HG02759 (cell line): ENCODE data around the gene FKBP2.

Experiments used
- ATAC-seq: cut with Tn5 transposase; IDR thresholded peaks from one replicate; pipeline ENCODE4 v1.9.1; 2021; ENCODE audit warnings: mild to moderate bottlenecking, moderate library complexity; ENCODE audit not compliant: unreplicated experiment

FKBP2 gene

DNA sequence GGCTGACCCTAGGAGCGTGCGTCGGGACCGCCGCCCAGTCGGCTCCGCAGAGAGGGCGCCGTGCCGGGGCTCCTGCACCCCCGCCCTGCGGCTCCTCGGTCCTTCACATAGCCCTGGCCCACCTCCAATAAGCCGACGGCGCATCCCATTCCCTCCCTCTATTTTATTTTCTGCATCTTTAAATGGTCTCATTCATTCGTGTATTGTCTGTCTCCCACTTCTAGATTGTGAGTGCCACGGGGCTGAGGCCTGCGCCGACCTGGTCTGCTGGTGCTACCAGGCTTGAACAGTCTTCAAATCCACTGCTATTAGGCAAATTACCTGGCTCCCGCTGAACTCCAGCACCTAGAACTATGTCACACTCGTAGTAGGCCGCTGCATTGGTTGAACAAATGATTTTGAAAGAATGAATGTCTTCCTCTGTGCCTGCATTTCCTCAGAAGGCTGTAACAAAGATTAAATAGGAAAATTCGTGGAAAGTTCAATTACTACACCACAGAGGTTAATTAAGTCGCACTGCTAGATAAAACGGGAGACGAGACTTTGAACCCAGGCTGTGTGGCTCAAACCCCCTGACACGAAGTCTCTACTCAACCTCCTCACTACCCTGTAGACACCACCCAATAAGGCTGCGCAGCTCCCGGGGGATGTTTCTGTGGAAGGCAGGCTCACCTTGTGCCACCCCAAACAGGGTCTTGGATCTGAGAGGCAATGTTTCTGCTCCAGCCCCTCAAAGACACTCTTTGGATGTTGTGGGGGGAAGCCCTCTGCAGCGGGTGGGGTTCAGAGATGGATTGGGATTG, 7.0 kb downstream of the FKBP2 start:
- ATAC-seq, result no peak

DNA sequence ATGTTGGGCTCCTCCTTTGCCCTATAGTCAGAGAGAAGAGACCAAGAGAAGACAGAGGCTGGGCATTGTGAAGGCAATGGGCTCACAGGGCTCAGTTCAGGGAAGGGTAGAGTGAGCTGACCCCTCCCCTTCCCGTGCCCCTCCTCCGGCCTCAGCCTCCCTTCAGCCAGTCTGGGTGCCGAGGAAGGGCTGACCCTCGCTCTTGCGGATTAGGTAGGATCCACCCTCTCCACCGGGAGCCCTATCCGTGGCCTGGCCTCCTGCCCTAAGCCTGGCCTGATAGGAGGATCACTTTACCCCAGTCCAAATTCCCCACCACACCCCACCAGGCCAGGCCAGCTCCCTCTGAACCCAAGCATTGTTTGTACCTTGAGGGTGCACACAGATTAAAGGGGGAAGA, 7.7 kb downstream of the FKBP2 start:
- no peak for ATAC-seq

DNA sequence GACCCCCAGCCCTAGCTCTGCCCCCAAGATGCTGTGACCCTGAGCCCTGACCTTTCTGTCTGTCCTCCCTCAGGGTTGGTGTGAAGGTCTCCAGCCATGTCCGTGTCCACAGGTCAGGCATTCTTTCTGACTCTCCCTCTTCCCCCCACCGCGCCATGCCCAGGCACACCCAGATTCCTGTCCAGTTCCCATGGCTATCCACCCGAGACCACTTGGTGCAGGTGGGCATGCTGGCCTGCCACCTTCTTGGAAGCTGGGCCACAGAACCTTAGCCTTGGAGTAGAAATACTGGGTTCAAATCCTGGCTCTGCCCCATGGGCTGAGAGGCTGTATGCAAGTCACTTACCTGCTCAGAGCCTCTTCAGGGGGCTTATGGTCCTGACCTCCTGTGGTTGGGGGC, 8.1 kb downstream of the FKBP2 start:
- ATAC-seq, result no peak

DNA sequence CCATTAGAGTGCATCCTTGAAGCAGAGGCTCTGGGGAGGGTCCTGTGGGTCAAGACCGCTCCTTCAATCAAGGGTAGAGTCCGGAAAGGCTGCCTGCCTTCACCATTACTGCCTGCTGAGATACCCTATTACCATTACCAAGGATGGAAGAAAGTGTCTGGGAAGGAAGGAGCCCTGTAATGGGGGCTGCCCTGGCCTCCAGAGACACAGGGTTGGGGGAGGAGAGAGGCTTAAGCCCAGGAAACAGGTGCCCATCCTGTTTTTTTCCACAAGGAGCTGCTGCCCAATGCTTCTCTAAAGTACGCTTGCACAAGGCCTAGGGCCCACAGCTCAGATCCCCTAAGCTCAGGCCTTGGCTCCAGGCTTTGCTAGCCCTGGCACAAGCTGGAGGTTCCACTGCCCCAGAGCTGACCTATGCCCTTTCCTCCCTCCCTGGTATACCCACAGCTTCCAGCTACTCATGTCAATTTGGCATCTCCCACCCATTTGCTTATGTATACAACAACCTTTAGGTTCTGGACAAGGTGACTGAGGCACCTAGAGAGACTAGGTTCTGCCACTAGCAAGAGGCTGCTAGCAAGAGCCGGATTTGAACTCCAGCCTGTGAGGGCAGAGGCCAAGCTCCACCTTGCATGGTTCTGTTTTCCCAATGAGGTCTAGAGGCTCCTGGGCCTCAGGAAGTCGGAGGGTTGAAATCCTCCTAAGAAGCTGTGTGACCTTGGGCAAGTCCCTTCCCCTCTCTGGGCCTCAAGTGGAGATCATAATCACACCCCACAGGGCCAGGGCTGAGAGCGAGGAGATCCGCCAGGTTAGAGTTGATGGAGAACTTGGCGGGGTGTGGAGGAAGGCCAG, 8.9 kb downstream of the FKBP2 start:
- no peak for ATAC-seq

DNA sequence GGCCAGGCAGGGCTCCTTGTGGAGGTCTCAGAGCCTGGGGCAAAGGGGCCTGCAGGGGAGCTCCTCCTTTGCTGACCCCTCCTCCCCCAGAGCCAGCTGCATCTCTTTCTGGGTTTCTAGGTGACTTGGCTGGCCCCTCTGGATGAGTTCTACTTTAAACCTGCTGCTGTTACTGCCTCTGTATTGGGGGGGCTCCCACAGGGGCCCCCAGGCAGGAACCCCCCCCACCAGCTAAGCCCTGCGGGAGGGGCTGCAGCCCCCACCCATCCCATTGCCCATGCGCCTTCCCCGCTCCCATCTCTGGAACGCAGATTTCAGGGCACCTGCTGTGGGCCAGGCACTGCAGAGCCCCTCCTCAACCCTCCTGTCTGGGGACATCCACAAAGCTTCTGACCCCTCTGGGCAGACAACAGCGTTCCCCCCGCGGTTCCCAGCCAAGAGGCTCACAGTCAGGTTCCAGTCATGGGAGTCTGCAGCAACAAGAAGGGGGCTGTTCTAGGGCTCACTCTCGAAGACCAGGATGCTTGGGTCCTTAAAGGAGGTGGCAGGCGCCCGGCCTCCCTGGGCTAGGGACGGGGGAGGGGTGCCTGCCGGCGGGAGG, 9.6 kb downstream of the FKBP2 start:
- no peak for ATAC-seq

DNA sequence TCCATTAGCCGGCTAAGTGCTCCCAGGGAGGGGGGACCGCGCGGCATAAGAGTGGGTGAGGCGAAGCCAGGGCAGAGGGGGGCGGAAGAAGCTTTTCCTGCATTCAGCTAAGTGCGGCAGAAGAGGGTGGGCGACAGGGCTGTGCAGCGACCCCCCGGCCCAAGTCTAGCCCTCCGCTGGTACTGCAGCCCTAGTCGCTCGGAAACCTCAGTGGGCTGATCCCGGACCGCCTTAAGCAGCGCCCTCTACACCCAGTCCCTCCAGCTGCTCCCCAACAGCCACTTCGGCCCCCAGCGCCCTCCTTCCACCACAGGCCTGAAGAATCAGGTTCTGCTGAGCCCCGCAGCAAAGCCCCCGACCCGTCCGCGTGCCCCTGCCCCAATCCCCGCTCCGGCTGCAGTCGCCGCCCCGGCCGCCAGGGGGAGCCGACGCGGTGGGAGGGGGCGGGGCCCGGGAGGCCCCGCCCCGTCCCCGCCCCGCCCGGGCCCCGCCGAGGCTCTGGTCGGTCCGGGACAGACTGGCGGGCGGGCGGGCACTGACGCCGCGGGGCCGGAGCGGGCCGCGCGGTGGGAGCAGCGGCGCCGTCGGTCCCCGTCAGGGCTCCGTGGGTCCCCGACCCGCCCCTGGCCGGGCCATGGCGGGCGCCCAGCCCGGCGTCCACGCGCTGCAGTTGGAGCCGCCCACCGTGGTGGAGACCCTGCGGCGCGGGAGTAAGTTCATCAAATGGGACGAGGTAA, 10.3 kb downstream of the FKBP2 start, which contains the start of gene PLCB3:
Gene PLCB3 (plus strand): TSS at position 515 of the 737 bp plus-strand sequence. CDS start 120 bp downstream, at position 635.
- peak; percentile 44 for ATAC-seq

DNA sequence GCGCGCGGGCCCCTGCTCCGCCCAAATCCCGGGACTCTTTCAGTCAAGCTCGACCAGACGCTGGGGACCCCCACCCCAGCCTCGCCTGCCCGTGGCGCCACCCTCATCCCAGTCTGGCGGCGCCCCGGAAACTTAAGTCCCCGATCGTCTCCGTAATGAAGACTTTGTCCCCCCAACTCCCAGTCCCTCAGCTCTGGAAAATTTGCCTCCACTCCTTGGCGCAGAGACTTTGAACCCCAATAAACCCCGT, 10.8 kb downstream of the FKBP2 start:
- ATAC-seq, result no peak

DNA sequence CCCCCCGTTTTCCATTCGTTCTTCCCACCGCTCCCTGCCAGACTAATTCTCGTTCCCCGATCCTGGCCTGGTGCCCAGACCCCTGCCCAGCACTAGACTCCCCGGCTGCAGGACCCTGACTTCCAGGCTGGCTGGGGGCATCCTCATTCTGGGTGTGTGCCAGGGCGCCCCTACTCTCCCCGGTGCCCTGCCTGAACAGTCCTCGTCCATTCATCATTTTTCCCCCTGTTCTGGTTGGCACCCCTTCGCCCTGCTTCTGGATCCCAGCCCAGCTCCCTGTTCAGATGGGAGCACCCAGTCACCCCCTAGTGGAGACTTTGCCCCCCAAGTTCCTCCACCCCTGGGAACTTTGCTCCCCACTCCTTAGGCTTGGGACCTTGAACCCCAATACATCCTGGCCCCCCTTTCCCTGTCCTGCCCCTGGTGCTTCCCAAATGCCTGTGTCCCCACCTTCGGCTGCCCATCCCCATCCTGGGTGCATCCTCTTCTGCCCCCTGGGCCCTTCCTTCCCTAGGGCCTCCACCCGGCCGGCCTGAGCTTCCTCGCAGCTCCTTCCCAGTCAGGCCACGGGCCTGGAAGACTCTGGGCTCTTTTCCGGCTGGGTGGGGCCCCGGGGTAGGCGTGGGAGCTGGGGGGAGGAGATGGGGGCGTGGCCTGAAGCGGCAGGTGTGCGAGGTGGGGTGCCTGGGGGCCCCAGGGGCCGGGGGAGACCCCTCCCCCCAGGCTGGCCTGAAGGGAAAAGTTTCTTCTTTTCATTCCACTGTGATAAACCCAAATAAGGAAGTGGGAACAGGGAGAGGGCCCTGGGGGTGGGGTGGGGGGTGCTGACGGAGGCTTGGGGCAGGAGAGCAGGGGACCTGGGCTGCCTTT, 11.3 kb downstream of the FKBP2 start:
- no peak for ATAC-seq

DNA sequence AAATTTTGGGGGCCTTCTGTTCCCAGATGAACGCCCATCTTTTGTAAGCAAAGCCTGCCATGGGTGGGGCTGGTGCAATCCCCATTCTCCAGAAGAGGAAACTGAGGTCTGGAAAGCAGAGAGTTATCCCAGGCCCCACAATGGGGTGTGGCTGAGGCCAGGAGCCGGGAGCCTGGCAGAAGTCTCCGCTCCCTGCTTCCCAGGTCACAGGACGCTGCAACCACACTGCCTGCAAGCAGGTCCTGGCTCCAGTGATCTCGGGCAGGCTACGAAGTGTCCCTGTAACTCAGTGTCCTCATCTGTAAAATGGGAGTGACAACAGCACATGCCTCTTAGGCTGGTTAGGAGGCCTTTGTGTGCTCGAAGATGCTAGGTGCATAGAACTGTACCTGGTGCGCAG, 12.1 kb downstream of the FKBP2 start:
- no peak for ATAC-seq

DNA sequence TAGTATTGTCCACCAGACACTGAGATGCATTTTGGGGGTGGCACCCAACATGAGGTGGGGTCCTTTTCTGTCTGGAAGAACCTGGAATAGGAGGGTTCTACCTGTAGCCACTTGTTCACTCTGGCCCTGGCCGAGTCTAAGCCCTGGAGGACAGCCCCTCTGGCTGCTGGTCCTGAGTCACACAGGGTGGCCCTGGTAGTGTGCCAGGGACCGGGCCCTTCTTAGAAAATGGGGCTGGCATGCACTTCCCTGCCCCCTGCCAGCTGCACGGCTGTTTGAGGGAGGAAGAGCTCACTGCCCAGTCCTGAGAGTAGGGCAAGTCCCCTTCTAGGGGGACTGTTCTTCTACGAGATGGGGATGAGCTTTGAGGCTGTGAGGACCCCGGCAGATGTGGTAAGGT, 12.6 kb downstream of the FKBP2 start:
- no peak for ATAC-seq

DNA sequence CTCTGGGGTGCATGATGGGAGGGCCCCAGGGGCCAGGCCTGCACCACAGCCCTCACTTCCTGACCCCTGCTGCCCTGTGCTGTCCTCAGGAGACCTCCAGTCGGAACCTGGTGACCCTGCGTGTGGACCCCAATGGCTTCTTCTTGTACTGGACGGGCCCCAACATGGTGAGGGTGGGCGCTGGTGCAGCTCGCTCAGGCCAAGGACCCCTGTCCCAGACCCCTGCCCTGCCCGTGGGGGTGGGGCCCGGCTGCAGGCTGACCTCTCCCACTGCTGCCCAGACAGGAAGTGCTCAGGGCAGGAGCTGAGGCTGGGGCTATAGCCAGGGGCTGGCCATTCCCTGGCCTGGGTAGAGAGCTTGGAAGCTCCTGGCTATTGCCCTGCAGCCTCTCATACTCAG, 13.4 kb downstream of the FKBP2 start:
- ATAC-seq, result no peak

DNA sequence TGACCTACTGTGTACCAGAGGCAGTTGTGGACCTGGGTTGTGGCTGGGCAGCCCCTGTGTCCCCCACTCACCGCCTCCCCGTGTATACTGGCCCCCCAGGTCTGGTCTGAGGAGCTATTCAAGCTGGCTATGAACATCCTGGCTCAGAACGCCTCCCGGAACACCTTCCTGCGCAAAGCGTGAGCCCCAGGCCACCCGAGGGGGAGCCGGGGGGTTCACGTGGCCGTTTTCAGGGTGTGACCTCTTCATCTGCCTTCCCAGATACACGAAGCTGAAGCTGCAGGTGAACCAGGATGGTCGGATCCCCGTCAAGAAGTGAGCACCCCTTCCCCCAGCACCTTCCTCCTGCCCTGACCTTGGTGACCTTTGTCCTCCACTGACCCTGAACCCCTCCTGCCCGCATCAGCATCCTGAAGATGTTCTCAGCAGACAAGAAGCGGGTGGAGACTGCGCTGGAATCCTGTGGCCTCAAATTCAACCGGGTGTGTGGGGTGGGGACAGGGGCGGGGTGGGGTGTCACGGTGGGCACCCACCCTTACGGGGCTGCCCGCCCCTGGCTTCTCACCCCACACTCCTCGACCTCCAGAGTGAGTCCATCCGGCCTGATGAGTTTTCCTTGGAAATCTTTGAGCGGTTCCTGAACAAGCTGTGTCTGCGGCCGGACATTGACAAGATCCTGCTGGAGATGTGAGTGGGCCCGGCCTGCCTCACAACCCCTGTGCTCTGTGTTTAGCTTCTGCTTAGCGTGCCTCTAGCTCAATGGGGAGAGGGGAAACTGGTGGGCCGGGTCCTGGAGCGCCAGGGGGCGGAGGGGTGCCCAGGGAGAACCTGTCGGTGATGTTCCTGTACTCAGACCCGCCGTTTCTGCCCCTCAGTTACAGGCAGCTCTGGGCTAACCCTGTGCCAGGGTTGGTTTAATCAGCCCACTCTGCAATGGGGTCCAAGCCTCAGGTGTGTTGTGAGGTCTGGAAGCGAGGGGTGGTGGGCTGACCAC, 14.5 kb downstream of the FKBP2 start:
- no peak for ATAC-seq

DNA sequence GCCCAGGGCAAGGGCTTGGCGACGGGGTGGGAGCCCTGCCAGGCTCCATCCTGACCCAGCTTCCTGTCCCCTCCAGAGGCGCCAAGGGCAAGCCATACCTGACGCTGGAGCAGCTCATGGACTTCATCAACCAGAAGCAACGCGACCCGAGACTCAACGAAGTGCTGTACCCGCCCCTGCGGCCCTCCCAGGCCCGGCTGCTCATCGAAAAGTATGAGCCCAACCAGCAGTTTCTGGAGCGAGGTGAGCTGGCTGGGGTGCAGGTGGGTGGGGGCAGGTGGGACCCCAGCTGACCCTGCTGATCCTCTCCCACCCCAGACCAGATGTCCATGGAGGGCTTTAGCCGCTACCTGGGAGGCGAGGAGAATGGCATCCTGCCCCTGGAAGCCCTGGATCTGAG, 15.4 kb downstream of the FKBP2 start:
- no peak for ATAC-seq

DNA sequence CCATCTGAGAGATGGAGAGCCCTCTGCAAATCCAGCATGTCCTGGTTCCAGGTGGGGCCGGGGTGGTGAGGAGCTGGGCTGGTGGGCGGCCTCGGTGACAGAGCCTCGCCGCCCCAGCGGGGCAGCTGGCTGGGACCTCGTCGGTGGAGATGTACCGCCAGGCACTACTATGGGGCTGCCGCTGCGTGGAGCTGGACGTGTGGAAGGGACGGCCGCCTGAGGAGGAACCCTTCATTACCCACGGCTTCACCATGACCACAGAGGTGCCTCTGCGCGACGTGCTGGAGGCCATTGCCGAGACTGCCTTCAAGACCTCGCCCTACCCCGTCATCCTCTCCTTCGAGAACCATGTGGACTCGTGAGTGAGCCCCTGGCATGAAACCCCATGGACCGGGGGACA, 17.5 kb downstream of the FKBP2 start:
- no peak for ATAC-seq

DNA sequence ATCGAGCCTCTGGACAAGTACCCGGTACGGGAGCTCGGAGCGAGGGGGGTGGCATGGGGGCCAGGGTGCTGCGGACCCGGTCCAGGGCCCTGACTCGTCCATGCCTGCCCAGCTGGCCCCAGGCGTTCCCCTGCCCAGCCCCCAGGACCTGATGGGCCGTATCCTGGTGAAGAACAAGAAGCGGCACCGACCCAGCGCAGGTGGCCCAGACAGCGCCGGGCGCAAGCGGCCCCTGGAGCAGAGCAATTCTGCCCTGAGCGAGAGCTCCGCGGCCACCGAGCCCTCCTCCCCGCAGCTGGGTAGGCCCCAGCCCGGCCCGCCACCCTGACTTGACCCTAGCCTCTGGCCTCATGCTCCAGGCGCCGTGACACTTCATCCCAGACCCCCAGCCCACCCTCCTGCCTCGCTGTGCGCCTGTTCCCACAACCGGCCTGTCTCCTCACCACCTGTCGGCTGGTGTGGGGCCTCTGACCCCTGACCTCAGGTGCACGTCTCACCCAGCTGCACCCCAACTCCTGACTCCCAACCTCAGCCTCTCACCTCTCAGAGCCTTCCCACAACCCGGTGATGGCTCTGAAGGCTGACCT, 18.1 kb downstream of the FKBP2 start:
- no peak for ATAC-seq

DNA sequence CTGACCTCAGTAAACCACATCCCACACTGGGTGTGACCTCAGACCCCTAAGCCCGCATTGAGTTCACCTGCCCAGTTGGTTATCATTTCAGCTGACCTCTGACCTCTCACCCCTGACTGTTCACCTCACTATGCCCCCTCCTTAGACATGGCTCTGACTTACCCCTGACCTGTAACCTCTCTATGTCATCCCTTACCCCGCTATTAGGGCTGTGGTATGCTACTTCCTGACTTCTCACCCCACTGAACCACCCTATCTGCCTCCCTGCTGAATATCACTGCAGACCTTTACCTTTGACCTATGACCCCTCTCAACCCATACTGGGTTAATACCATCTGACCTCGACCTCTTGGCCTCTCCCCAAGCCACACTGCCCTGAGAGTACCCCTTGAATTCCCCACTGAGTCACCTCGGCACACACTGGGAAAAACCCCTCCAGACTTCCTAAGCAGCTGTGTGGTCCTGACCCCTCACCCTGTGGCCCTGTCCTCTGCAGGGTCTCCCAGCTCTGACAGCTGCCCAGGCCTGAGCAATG, 18.7 kb downstream of the FKBP2 start:
- ATAC-seq, result no peak

DNA sequence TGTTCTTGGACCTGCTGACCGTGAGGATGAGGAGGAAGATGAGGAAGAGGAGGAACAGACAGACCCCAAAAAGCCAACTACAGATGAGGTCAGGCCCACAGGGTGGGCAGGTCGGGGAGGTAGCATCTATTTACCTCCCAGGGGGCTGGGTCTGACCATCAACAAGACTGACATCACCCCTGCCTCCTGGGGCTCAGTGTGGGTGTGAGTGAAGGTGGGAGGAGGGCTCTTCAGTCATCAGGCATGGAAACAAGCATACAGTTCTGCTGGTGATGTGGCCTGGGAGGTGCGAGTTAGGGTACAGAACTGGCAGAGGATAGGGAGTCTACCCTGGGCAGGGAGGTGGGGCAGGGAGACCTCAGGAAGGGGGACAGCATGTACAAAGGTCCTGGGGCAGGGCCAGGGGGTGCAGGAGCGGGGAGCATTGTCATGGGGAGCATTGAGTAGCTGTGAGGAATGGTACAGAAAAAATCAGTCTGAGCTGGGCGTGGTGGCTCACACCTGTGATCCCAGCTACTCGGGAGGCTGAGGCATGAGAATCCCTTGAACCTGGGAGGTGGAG, 19.3 kb downstream of the FKBP2 start:
- no peak for ATAC-seq

DNA sequence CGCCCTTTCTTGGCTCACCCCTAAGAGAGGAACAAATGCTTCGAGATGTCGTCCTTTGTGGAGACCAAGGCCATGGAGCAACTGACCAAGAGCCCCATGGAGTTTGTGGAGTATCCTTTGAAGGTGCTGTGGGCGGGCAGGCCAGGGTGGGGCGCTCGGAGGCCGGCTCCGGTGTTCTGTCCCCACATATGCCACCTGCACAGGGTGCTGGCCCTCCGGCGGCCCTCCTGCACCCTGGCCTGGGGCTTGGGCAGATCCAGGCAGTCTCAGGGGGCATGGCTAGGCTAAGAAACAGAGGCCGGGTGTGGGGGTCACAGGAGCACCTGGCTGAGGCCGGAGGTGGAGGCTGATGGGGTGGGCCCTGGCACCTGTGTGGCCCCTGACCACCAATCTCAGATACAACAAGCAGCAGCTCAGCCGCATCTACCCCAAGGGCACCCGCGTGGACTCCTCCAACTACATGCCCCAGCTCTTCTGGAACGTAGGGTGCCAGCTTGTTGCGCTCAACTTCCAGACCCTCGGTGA, 20.7 kb downstream of the FKBP2 start:
- no peak for ATAC-seq
